Peyer's patch (tissue), 4 donors: ENCODE measurements around the gene PEX19. TPM values are rescaled to one million over a fixed set of nuclear protein-coding genes. Genes with fewer than 3 reads are reported as not detected.

ENCODE experiments used
- DNase-seq, 3 donors: peaks; one replicate each; pipeline ENCODE4 v3.0.0-alpha.2; 2017 to 2019
- H3K27ac ChIP-seq, 4 donors: fragments of 200-600 bp; sonication (generic); one replicate each; pipeline ENCODE4 v1.5.1; 2016 to 2019
- H3K27me3 ChIP-seq, 2 donors: fragments of 200-600 bp; sonication (generic); one replicate each; pipeline ENCODE4 v1.5.1; 2019
- H3K36me3 ChIP-seq, 3 donors: fragments of 200-600 bp; sonication (generic); one replicate each; pipeline ENCODE4 v1.5.1; 2016 to 2019
- H3K4me1 ChIP-seq, 4 donors: fragments of 200-600 bp; sonication (generic); one replicate each; pipeline ENCODE4 v1.5.1; 2016 to 2019
- H3K4me3 ChIP-seq, 4 donors: fragments of 200-600 bp; sonication (generic); 1 replicate in 3 of 4; 2 replicates in 1 of 4; pipeline ENCODE4 v1.5.1; 2016 to 2019; ENCODE audit warnings: mild to moderate bottlenecking in 1 of 4
- H3K9me3 ChIP-seq, 4 donors: fragments of 200-600 bp; sonication (generic); one replicate each; pipeline ENCODE4 v1.5.1; 2016 to 2019; ENCODE audit warnings: mild to moderate bottlenecking in 1 of 4
- CTCF ChIP-seq, 6 experiments: fragments of 450-650 bp in 4 of 6; fragments of 200-600 bp in 2 of 6; sonication (generic) in 1 of 6; IDR thresholded peaks; one replicate each; pipeline ENCODE4 v1.5.1; 2017 to 2019; ENCODE audit warnings: antibody characterized with exemption in 6 of 6, mild to moderate bottlenecking in 3 of 6, moderate library complexity in 1 of 6
- POLR2A ChIP-seq, 2 donors: fragments of 450-650 bp; IDR thresholded peaks; one replicate each; pipeline ENCODE4 v1.5.1; 2017; ENCODE audit warnings: antibody characterized with exemption in 2 of 2, mild to moderate bottlenecking in 2 of 2, moderate library complexity in 2 of 2
- small RNA-seq, 2 donors: library from RNA; depleted of rRNA; stranded (forward); fragments of <200 nt; gene quantifications; one replicate each; pipeline ENCODE3, GENCODE V24; 2016
- total RNA-seq, 4 donors: library from RNA; depleted of rRNA; stranded (reverse); fragments of >200 nt; gene quantifications; one replicate each; pipeline ENCODE4 v1.1.0, GENCODE V29; 2016

PEX19 gene
- total RNA-seq, 4 donors from 2014 or later = 25.4 to 45.6 (median 40.2) TPM

GRCh38 chr1:160236806-160237205 is 48.1 kb downstream of the PEX19 start:
- Histone ChIP-seq H3K36me3 (peaks cover 0 to 87% (median 0%) of the 10 kb centered on the region in 3 donors), H3K4me3 (no peak overlapping the region), H3K4me1 (no peaks in the 10 kb centered on the region), H3K27me3 (no peaks in the 10 kb centered on the region), H3K27ac (no peak overlapping the region), H3K9me3 (no peaks in the 10 kb centered on the region)
- TF ChIP-seq CTCF (IDR thresholded peaks at IDR 0.05) = no peak
- TF ChIP-seq POLR2A (IDR thresholded peaks at IDR 0.05) = no peak
- DNase-seq = no peak

- H3K9me3 ChIP-seq = no peaks in the 10 kb centered on the region
- H3K27me3 ChIP-seq = no peaks in the 10 kb centered on the region
- H3K27ac ChIP-seq = no peak overlapping the region
- no peaks in the 10 kb centered on the region for H3K4me1 ChIP-seq
- H3K4me3 ChIP-seq = no peak overlapping the region
- TF ChIP-seq CTCF (IDR thresholded peaks at IDR 0.05) = no peak
- TF ChIP-seq POLR2A (IDR thresholded peaks at IDR 0.05) = no peak
- DNase-seq = no peak
- peaks cover 0 to 94% (median 0%) of the 10 kb centered on the region in 3 donors for H3K36me3 ChIP-seq
Measured at GRCh38 chr1:160232911-160233310, 52.0 kb downstream of the PEX19 start.

- no peaks in the 10 kb centered on the region for H3K9me3 ChIP-seq
- H3K27me3 ChIP-seq = no peaks in the 10 kb centered on the region
- no peak overlapping the region for H3K27ac ChIP-seq
- H3K36me3 ChIP-seq = peaks cover 0 to 99% (median 3%) of the 10 kb centered on the region in 3 donors
- no peaks in the 10 kb centered on the region for H3K4me1 ChIP-seq
- no peak for DNase-seq
- no peak for TF ChIP-seq POLR2A (IDR thresholded peaks at IDR 0.05)
- no peak for TF ChIP-seq CTCF (IDR thresholded peaks at IDR 0.05)
- H3K4me3 ChIP-seq = no peak overlapping the region
Measured at GRCh38 chr1:160228431-160228830, 56.5 kb downstream of the PEX19 start.

- no peaks in the 10 kb centered on the region for H3K9me3 ChIP-seq
- DNase-seq = no peak
- H3K4me3 ChIP-seq = no peak overlapping the region
- no peaks in the 10 kb centered on the region for H3K4me1 ChIP-seq
- H3K27me3 ChIP-seq = no peaks in the 10 kb centered on the region
- peaks cover 0 to 99% (median 3%) of the 10 kb centered on the region in 3 donors for H3K36me3 ChIP-seq
- H3K27ac ChIP-seq = no peak overlapping the region
- TF ChIP-seq POLR2A (IDR thresholded peaks at IDR 0.05) (no peak), CTCF (IDR thresholded peaks at IDR 0.05) (no peak)
Measured at GRCh38 chr1:160227561-160227960, 57.4 kb downstream of the PEX19 start.

GRCh38 chr1:160227034-160227433 is 57.9 kb downstream of the PEX19 start:
- H3K36me3 ChIP-seq = peaks cover 0 to 100% (median 3%) of the 10 kb centered on the region in 3 donors
- H3K4me3 ChIP-seq = no peak overlapping the region
- TF ChIP-seq POLR2A (IDR thresholded peaks at IDR 0.05) (no peak), CTCF (IDR thresholded peaks at IDR 0.05) (no peak)
- no peak for DNase-seq
- no peaks in the 10 kb centered on the region for H3K9me3 ChIP-seq
- H3K27ac ChIP-seq = no peak overlapping the region
- no peaks in the 10 kb centered on the region for H3K4me1 ChIP-seq
- H3K27me3 ChIP-seq = no peaks in the 10 kb centered on the region

Small RNA genes within 50 kb of the gene (small RNA-seq; reads per million reads assigned to genes)
- 0 reads per million in 2 donors for gene RF00019

Other genes with a start within 250 kb of the PEX19 start
- gene KCNJ10, start 215.0 kb downstream of the PEX19 start, total RNA-seq = not detected
- not detected for gene KCNJ9, start 203.6 kb downstream of the PEX19 start, total RNA-seq
- 10 to 100 TPM; 20.6 to 65.3 (median 38.9) TPM for gene IGSF8, start 186.5 kb downstream of the PEX19 start, total RNA-seq
- 1 to 10 TPM; 2.3 to 7.4 (median 6.0) TPM for gene ATP1A2, start 169.4 kb downstream of the PEX19 start, total RNA-seq
- under 1 TPM in 1 of 4 donors, not detected in 3; 0.57 TPM for gene ATP1A4, start 133.5 kb downstream of the PEX19 start, total RNA-seq
- 1 to 10 TPM in 1 of 4 donors, not detected in 3; 2.6 TPM for gene CASQ1, start 94.6 kb downstream of the PEX19 start, total RNA-seq
- gene PEA15, start 79.7 kb downstream of the PEX19 start, total RNA-seq = 10 to 100 TPM; 10.2 to 34.7 (median 17.3) TPM
- 100 to 1,000 TPM; 121 to 359 (median 202) TPM for gene DCAF8, start 22.6 kb downstream of the PEX19 start, total RNA-seq
- gene COPA, start 58.1 kb upstream of the PEX19 start, total RNA-seq = 100 to 1,000 TPM; 109 to 173 (median 138) TPM
- gene NCSTN, start 58.2 kb upstream of the PEX19 start, total RNA-seq = 100 to 1,000 TPM in 3 of 4 donors, 10 to 100 TPM in 1; 34.7 to 173 (median 158) TPM
- gene NHLH1, start 81.9 kb upstream of the PEX19 start, total RNA-seq = under 1 TPM in 1 of 4 donors, not detected in 3; 0.80 TPM
- 1 to 10 TPM; 2.1 to 6.8 (median 4.1) TPM for gene VANGL2, start 115.4 kb upstream of the PEX19 start, total RNA-seq
- gene SLAMF6, start 238.1 kb upstream of the PEX19 start, total RNA-seq = 10 to 100 TPM in 1 of 4 donors, 1 to 10 TPM in 2, under 1 TPM in 1; 0.57 to 10.7 (median 5.2) TPM